Measurements from ENCODE around the gene RFX3. TPM values are rescaled to one million over a fixed set of nuclear protein-coding genes. Genes with fewer than 3 reads are reported as not detected.

Gene RFX3
- total RNA-seq, 6 experiments from 2014 or later = 2.8 to 4.2 (median 3.5) TPM

- no peak for DNase-seq
- Mint-ChIP-seq H3K4me1 (ENCODE audit: low read depth) (peaks cover 36% of the 10 kb centered on the region), H3K9me3 (no peaks in the 10 kb centered on the region), H3K4me3 (no peak overlapping the region), H3K27me3 (ENCODE audit: insufficient read depth) (no peaks in the 10 kb centered on the region; the same call in 1 of the 2 replicates), H3K36me3 (ENCODE audit: low read depth) (no peaks in the 10 kb centered on the region), H3K27ac (no peak overlapping the region)
- no peak for TF ChIP-seq CTCF (IDR thresholded peaks at IDR 0.05)
These were observed 12.5 kb downstream of the RFX3 start for GRCh38 chr9:3513265-3513818.

GRCh38 chr9:3511551-3511950 is 14.2 kb downstream of the RFX3 start:
- H3K4me3 Mint-ChIP-seq = no peak overlapping the region
- H3K9me3 Mint-ChIP-seq = no peaks in the 10 kb centered on the region
- H3K4me1 Mint-ChIP-seq (ENCODE audit: low read depth) = peaks cover 37% of the 10 kb centered on the region

GRCh38 chr9:3510796-3511195 is 15.0 kb downstream of the RFX3 start:
- TF ChIP-seq CTCF (IDR thresholded peaks at IDR 0.05) = no peak
- Mint-ChIP-seq H3K27me3 (ENCODE audit: insufficient read depth) (no peaks in the 10 kb centered on the region), H3K9me3 (no peaks in the 10 kb centered on the region), H3K4me1 (ENCODE audit: low read depth) (peaks cover 35% of the 10 kb centered on the region), H3K27ac (no peak overlapping the region), H3K36me3 (ENCODE audit: low read depth) (no peaks in the 10 kb centered on the region), H3K4me3 (no peak overlapping the region)
- no peak for DNase-seq

More at GRCh38 chr9:3511551-3511950, 14.2 kb downstream of the RFX3 start:
- no peak overlapping the region for H3K27ac Mint-ChIP-seq
- H3K27me3 Mint-ChIP-seq (ENCODE audit: insufficient read depth) = no peaks in the 10 kb centered on the region; the same call in 1 of the 2 replicates
- TF ChIP-seq CTCF (IDR thresholded peaks at IDR 0.05) = no peak
- no peak for DNase-seq
- no peaks in the 10 kb centered on the region for H3K36me3 Mint-ChIP-seq (ENCODE audit: low read depth)

GRCh38 chr9:3509926-3510325 is 15.9 kb downstream of the RFX3 start:
- Mint-ChIP-seq H3K27ac (no peak overlapping the region), H3K9me3 (no peaks in the 10 kb centered on the region), H3K4me1 (ENCODE audit: low read depth) (peaks cover 27% of the 10 kb centered on the region), H3K36me3 (ENCODE audit: low read depth) (no peaks in the 10 kb centered on the region), H3K27me3 (ENCODE audit: insufficient read depth) (no peaks in the 10 kb centered on the region), H3K4me3 (no peak overlapping the region)
- DNase-seq = no peak
- no peak for TF ChIP-seq CTCF (IDR thresholded peaks at IDR 0.05)

GRCh38 chr9:3508521-3509291 is 17.1 kb downstream of the RFX3 start:
- H3K4me1 Mint-ChIP-seq (ENCODE audit: low read depth) = peaks cover 28% of the 10 kb centered on the region
- no peaks in the 10 kb centered on the region for H3K27me3 Mint-ChIP-seq (ENCODE audit: insufficient read depth)
- TF ChIP-seq CTCF (IDR thresholded peaks at IDR 0.05) = no peak
- peak overlapping the region; percentile 42 for H3K4me3 Mint-ChIP-seq
- H3K36me3 Mint-ChIP-seq (ENCODE audit: low read depth) = no peaks in the 10 kb centered on the region
- H3K9me3 Mint-ChIP-seq = no peaks in the 10 kb centered on the region
- DNase-seq = no peak
- peak overlapping the region; percentile 62 for H3K27ac Mint-ChIP-seq
